Thoracic aorta (tissue), 2 donors: ENCODE data around the gene APOC1. TPM values are rescaled to one million over a fixed set of nuclear protein-coding genes. Genes with fewer than 3 reads are reported as not detected.
"Not testable (repeated sequence)": the region's sequence is repeated elsewhere in the genome, so short reads cannot be mapped to it uniquely, and the experiment has no call there.

Source experiments
- ATAC-seq: fragments of 150-250 bp; one replicate; pipeline ENCODE4 v1.8.0; 2017; ENCODE audit warnings: low read depth; ENCODE audit not compliant: insufficient number of reproducible peaks, low FRiP score
- DNase-seq: peaks from one replicate; pipeline ENCODE4 v3.0.0-alpha.2; 2020; ENCODE audit warnings: low spot score
- H3K27ac ChIP-seq, 2 donors: fragments of 200-600 bp; sonication (generic); 1 replicate in 1 of 2; 2 replicates in 1 of 2; pipeline ENCODE4 v1.5.1; 2016; ENCODE audit warnings: mild to moderate bottlenecking in 2 of 2, moderate library complexity in 2 of 2
- H3K27me3 ChIP-seq: fragments of 200-600 bp; sonication (generic); replicated peaks from 2 replicates; pipeline ENCODE4 v1.6.0; 2016; ENCODE audit warnings: mild to moderate bottlenecking; ENCODE audit not compliant: insufficient read depth
- H3K36me3 ChIP-seq: fragments of 200-600 bp; sonication (generic); one replicate; pipeline ENCODE4 v1.5.1; 2016
- H3K4me1 ChIP-seq, 2 donors: fragments of 200-600 bp; sonication (generic); 1 replicate in 1 of 2; 2 replicates in 1 of 2; pipeline versions ENCODE4 v1.5.1 to v1.6.0; 2016; ENCODE audit warnings: low read depth in 2 of 2, mild to moderate bottlenecking in 1 of 2; ENCODE audit not compliant: control insufficient read depth in 1 of 2
- H3K4me3 ChIP-seq: fragments of 200-600 bp; sonication (generic); 2 replicates; pipeline ENCODE4 v1.5.1; 2016; ENCODE audit warnings: mild to moderate bottlenecking
- H3K9me3 ChIP-seq: fragments of 200-600 bp; sonication (generic); 2 replicates; pipeline ENCODE4 v1.5.1; 2016
- CTCF ChIP-seq: fragments of 200-600 bp; sonication (generic); IDR thresholded peaks from one replicate; pipeline ENCODE4 v1.5.1; 2019; ENCODE audit warnings: antibody characterized with exemption
- total RNA-seq, 2 donors: library from RNA; depleted of rRNA; stranded (reverse); fragments of >200 nt; gene quantifications; one replicate each; pipeline versions ENCODE4 v1.1.0 to v1.2.3, GENCODE V29; 2016

The APOC1 gene
- total RNA-seq, 2 donors from 2014 or later, result 4.9 to 12.3 TPM

GRCh38 chr19:44878120-44878865 lies 36.1 kb upstream of the APOC1 start:
- no peak overlapping the region for H3K4me3 ChIP-seq
- no peak overlapping the region for H3K27ac ChIP-seq
- H3K36me3 ChIP-seq, result peaks cover 37% of the 10 kb centered on the region
- no peak for ATAC-seq
- no peaks in the 10 kb centered on the region for H3K27me3 ChIP-seq
- no peak for TF ChIP-seq CTCF
- no peak for DNase-seq
- peaks cover 0 to 1% of the 10 kb centered on the region in 2 donors for H3K4me1 ChIP-seq
- H3K9me3 ChIP-seq, result no peaks in the 10 kb centered on the region

- ATAC-seq, result no peak
- DNase-seq, result no peak
- H3K27ac ChIP-seq, result no peak overlapping the region
- no peak for TF ChIP-seq CTCF
- peaks cover 4 to 12% of the 10 kb centered on the region in 2 donors for H3K4me1 ChIP-seq
- H3K4me3 ChIP-seq, result no peak overlapping the region
- no peaks in the 10 kb centered on the region for H3K9me3 ChIP-seq
- no peaks in the 10 kb centered on the region for H3K27me3 ChIP-seq
- peaks cover 29% of the 10 kb centered on the region for H3K36me3 ChIP-seq
Observed at GRCh38 chr19:44879309-44880065, 34.9 kb upstream of the APOC1 start.

- Histone ChIP-seq H3K36me3 (peaks cover 23% of the 10 kb centered on the region), H3K9me3 (no peaks in the 10 kb centered on the region), H3K27ac (no peak overlapping the region), H3K27me3 (no peaks in the 10 kb centered on the region), H3K4me1 (peaks cover 4 to 14% of the 10 kb centered on the region in 2 donors), H3K4me3 (no peak overlapping the region)
- DNase-seq, result no peak
- TF ChIP-seq CTCF, result no peak
- ATAC-seq, result no peak
Observed at GRCh38 chr19:44882063-44882462, 32.3 kb upstream of the APOC1 start.

DNA sequence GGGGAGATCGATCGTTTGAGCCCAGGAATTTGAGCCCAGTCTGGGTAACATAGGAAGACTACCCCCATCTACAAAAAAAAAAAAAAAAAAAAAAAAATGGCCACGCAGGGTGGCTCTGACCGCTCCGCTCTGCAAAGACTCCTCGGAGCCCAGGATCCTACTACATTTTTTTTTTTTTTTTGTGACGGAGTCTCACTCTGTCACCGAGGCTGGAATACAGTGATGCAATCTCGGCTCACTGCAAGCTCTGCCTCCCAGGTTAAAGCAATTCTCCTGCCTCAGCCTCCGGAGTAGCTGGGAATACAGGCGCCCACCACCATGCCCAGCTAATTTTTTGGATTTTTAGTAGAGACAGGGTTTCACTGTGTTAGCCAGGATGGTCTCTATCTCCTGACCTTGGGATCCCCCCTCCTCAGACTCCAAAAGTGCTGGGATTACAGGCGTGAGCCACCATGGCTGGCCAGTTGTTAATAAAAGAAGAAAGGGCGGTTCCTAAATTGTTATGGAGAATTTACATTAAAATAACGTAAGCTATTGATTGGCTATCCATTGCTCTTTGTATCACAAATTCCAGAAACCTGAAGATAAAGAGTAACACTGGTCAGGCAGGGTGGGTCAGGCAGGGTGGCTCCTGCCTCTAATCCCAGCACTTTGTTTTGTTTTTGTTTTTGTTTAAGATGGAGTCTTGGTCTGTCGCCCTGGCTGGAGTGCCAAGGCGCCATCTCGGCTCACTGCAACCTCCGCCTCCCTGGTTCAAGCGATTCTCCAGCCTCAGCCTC lies 31.6 kb upstream of the APOC1 start:
- H3K9me3 ChIP-seq, H3K27me3 ChIP-seq, H3K27ac ChIP-seq, DNase-seq, H3K4me3 ChIP-seq, ATAC-seq: not testable (repeated sequence)
- H3K36me3 ChIP-seq, result peaks cover 23% of the 10 kb centered on the region
- H3K4me1 ChIP-seq, result peaks cover 4 to 14% of the 10 kb centered on the region in 2 donors

- no peak for TF ChIP-seq CTCF
- Histone ChIP-seq H3K9me3 (no peaks in the 10 kb centered on the region), H3K36me3 (peaks cover 24% of the 10 kb centered on the region), H3K27ac (peak overlapping the region in 1 of 2 donors; percentile 10), H3K4me1 (peaks cover 4 to 14% of the 10 kb centered on the region in 2 donors), H3K4me3 (no peak overlapping the region), H3K27me3 (no peaks in the 10 kb centered on the region)
- ATAC-seq, result peak; percentile 34
- DNase-seq, result no peak
Observed at GRCh38 chr19:44883922-44884321, 30.5 kb upstream of the APOC1 start.
